Heart left ventricle (tissue), 16 donors: Measurements from ENCODE around the gene RIPK1. TPM values are rescaled to one million over a fixed set of nuclear protein-coding genes. Genes with fewer than 3 reads are reported as not detected.

Experiments used
- ATAC-seq, 4 donors: fragments of 200-7000 bp; cut with Tn5 transposase; one replicate each; pipeline ENCODE4 v1.9.1; 2020 to 2022; ENCODE audit warnings: moderate library complexity in 4 of 4, mild to moderate bottlenecking in 3 of 4, moderate number of reproducible peaks in 1 of 4
- DNase-seq, 5 donors: peaks; one replicate each; pipeline ENCODE4 v3.0.0-alpha.2; 2020
- H3K27ac ChIP-seq, 12 donors: fragments of 200-600 bp; sonication (generic) in 4 of 12; one replicate each; pipeline versions ENCODE4 v1.5.0 to v1.8.0; 2016 to 2022; ENCODE audit warnings: mild to moderate bottlenecking in 2 of 12
- H3K27me3 ChIP-seq, 9 donors: fragments of 200-600 bp; sonication (generic) in 2 of 9; one replicate each; pipeline versions ENCODE4 v1.5.1 to v1.8.0; 2016 to 2022; ENCODE audit warnings: mild to moderate bottlenecking in 3 of 9
- H3K36me3 ChIP-seq, 9 donors: fragments of 200-600 bp; sonication (generic) in 2 of 9; one replicate each; pipeline versions ENCODE4 v1.5.0 to v1.8.0; 2018 to 2022; ENCODE audit warnings: mild to moderate bottlenecking in 2 of 9
- H3K4me1 ChIP-seq, 12 donors: fragments of 200-600 bp; sonication (generic) in 4 of 12; one replicate each; pipeline versions ENCODE4 v1.5.0 to v1.8.0; 2016 to 2022; ENCODE audit warnings: mild to moderate bottlenecking in 3 of 12
- H3K4me3 ChIP-seq, 12 donors: fragments of 200-600 bp; sonication (generic) in 4 of 12; one replicate each; pipeline versions ENCODE4 v1.5.0 to v1.8.0; 2017 to 2022; ENCODE audit warnings: mild to moderate bottlenecking in 9 of 12, moderate library complexity in 4 of 12
- H3K9me3 ChIP-seq, 12 donors: fragments of 200-600 bp; sonication (generic) in 4 of 12; one replicate each; pipeline versions ENCODE4 v1.5.0 to v1.8.0; 2016 to 2022; ENCODE audit warnings: mild to moderate bottlenecking in 1 of 12
- POLR2A ChIP-seq, 2 donors: fragments of 450-650 bp; IDR thresholded peaks; one replicate each; pipeline ENCODE4 v1.6.1; 2017; ENCODE audit warnings: antibody characterized with exemption in 2 of 2, mild to moderate bottlenecking in 2 of 2, moderate library complexity in 2 of 2
- WGBS, 4 donors: extraction: QIAGEN DNeasy Blood & Tissue Kit in 2 of 4; methylation state at CpG; one replicate each; pipeline versions ENCODE4 v1.1.5 to v1.1.7; 2013 to 2018; 5-methylcytosine and 5-hydroxymethylcytosine counted together
- intact Hi-C, 10 donors: fragments of 100-400 bp; cut with DNase I; formaldehyde crosslinking; loops; one replicate each; pipeline versions ENCODE4 v1.11.1 to v1.14.2; 2022
- polyA plus RNA-seq, 2 donors: library from polyadenylated mRNA; stranded (reverse); fragments of 200-250 nt; gene quantifications; one replicate each; pipeline ENCODE4 v1.2.3, GENCODE V29; 2013
- total RNA-seq, 9 donors: library from RNA; depleted of rRNA in 2 of 9; stranded (reverse); fragments of >200 nt in 2 of 9; fragmentation: NEBNext Ultra II Directional in 3 of 9; extraction: Animal tissue kit (Norgen Biotek cat#: 25700) in 3 of 9; gene quantifications; one replicate each; pipeline versions ENCODE4 v1.1.0 to v1.2.4, GENCODE V29; 2016 to 2023
- TF ChIP-seq, protein P1 (sequence below), 12 donors: fragments of 200-600 bp; sonication (generic) in 4 of 12; IDR thresholded peaks; one replicate each; pipeline versions ENCODE4 v1.5.0 to v1.8.0; 2018 to 2022; ENCODE audit warnings: antibody characterized with exemption in 12 of 12, mild to moderate bottlenecking in 5 of 12
- donor health status: ischemic (EF 13 %, LVEDD 7.1; RV severe dilation, severe dysfunction).
- donor health status: healthy with polysubstance abuse.
- donor health status: DM: no; HTN: yes; CAD: no.
- donor health status: DM: no; HTN: no; CAD: no.
- donor health status: ischemic (EF 25% LVEDD 6.9; RV normal size, moderate dysfunction).
- donor health status: ischemic (EF 25% LVEDD 5.7; RV mildly dilated, moderate dysfunction).
- donor health status: healthy.
- donor health status: DM: yes; HTN: yes; CAD: no.
- donor health status: ischemic (EF 35%, LVEDD 5.7; RV mildly dilated, moderate dysfunction).
- donor health status: nonischemic (EF 11% LVEDD 7.7; RV severe dilation, severe dysfunction).
- donor health status: DM: yes; HTN: yes; CAD: no.
- donor health status: PGD.
- donor health status: ischemic (EF 29% LVEDD 5.4; RV normal size, mild dysfunction).
- donor health status: nonischemic (EF 23%, LVEDD 6.1; RV moderate dilation, normal function).

The RIPK1 gene
- total and polyA plus RNA-seq, 11 donors: 5.3 to 16.3 (median 7.1) TPM

DNA sequence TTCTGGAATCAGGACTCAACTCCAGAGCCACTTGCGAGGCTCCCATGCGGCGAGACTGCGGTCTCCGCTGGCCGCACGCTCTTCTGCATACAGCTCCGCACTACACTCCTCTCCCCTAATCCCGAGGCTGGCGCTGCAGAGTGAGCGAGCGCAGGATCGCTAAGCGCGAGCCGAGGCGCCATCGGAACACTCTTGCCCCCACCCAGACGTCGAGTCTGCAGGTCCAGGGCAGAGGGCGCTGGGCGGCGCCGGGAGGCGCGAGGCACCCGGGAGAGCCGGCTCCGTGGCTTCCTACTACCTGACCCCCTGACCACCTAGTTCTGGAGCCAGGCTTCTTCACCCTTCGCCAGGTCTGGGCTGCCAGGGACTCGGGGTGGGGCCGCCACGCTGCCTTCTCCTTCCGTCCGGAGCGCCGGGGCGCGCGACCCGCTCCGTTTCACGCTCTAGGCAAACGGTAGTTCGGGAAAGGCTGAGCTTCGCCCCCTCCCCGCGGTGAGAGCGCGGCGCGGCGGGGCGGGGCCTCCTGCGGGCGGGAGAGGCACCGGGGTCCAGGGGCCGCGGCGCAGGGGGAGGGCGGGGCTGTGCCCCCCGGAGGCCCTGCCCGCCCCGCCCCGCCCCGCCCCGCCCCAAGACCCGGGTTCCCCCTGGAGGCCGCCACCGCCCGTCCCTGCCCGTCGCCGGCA, 94.4 kb downstream of the RIPK1 start:
- no peaks in the 10 kb centered on the region for H3K27me3 ChIP-seq
- H3K4me1 ChIP-seq: peaks cover 0 to 49% (median 11%) of the 10 kb centered on the region in 12 donors
- peak overlapping the region; percentile 74 to 97 (median 90) for H3K27ac ChIP-seq
- H3K9me3 ChIP-seq: no peaks in the 10 kb centered on the region
- 0 to 1% (median 1%) methylated on average over 30 to 74 of the region's 74 CpGs for WGBS, 4 donors
- H3K36me3 ChIP-seq: no peaks in the 10 kb centered on the region
- intact Hi-C loops: loop anchor here in 6 of 10 donors (2.0 to 10.0 kb wide), 4 partner anchors 35 to 92 kb away; partner anchors contain the start of gene PSMG4 (in 3 of the 6)
- peak in 1 of 2 donors; percentile 62 for TF ChIP-seq POLR2A (IDR thresholded peaks at IDR 0.05)
- TF ChIP-seq, protein P1, sequence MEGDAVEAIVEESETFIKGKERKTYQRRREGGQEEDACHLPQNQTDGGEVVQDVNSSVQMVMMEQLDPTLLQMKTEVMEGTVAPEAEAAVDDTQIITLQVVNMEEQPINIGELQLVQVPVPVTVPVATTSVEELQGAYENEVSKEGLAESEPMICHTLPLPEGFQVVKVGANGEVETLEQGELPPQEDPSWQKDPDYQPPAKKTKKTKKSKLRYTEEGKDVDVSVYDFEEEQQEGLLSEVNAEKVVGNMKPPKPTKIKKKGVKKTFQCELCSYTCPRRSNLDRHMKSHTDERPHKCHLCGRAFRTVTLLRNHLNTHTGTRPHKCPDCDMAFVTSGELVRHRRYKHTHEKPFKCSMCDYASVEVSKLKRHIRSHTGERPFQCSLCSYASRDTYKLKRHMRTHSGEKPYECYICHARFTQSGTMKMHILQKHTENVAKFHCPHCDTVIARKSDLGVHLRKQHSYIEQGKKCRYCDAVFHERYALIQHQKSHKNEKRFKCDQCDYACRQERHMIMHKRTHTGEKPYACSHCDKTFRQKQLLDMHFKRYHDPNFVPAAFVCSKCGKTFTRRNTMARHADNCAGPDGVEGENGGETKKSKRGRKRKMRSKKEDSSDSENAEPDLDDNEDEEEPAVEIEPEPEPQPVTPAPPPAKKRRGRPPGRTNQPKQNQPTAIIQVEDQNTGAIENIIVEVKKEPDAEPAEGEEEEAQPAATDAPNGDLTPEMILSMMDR (IDR thresholded peaks at IDR 0.05): peak in 5 of 12 donors; percentile 19 to 37 (median 24)
- ATAC-seq (peak; percentile 51 to 85 (median 82)), DNase-seq (peak; percentile 67 to 86 (median 78))
- H3K4me3 ChIP-seq: peak overlapping the region; percentile 14 to 88 (median 76)

DNA sequence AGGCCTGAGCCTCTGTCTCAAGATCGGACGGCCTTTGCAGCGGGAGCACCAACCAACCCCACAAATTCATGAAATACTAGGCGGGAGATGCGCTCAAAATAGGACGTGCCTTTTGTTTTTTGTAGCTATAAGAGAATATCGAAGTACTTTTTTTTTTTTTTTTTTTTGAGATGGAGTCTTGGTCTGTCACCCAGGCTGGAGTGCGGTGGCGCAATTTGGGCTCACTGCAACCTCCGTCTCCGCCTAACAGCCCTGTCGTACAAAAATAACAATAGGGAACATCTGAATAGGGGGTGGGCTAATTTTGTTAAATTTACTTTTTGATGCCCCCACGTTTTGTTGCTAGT, 94.9 kb downstream of the RIPK1 start:
- no peak for ATAC-seq
- peak overlapping the region in 10 of 12 donors; percentile 59 to 88 (median 79) for H3K4me3 ChIP-seq
- H3K27ac ChIP-seq: peak overlapping the region in 11 of 12 donors; percentile 74 to 97 (median 90)
- no peaks in the 10 kb centered on the region for H3K36me3 ChIP-seq
- intact Hi-C loops: loop anchor here in 6 of 10 donors (2.0 to 10.0 kb wide), 4 partner anchors 36 to 92 kb away; partner anchors contain the start of gene PSMG4 (in 3 of the 6)
- TF ChIP-seq, protein P1 (IDR thresholded peaks at IDR 0.05): no peak
- no peak for TF ChIP-seq POLR2A (IDR thresholded peaks at IDR 0.05)
- 17 to 27% (median 24%) methylated on average over 13 of the region's 13 CpGs for WGBS, 4 donors
- peaks cover 0 to 48% (median 9%) of the 10 kb centered on the region in 12 donors for H3K4me1 ChIP-seq
- H3K9me3 ChIP-seq: no peaks in the 10 kb centered on the region
- no peak for DNase-seq
- H3K27me3 ChIP-seq: no peaks in the 10 kb centered on the region

DNA sequence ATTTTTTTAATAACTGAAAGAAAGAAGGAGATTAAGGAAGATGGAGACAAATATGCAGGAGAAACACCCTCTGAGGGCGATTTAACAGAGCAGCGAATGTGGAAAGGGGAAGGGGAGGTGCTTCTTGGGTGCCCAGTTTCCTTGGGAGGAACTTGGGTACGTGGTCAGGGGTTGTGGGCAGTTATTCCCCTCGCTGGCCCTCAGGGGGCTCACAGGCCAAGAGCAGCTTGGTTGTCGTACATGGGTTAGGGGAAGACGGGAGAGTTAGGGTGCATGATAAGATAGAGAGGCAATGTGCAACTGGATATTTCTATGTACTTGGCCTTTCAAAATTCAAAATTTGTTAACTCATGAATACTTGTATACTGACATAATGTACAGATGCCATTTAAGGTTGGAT, 96.1 kb downstream of the RIPK1 start:
- Histone ChIP-seq H3K27me3 (no peaks in the 10 kb centered on the region), H3K4me1 (peaks cover 0 to 42% (median 8%) of the 10 kb centered on the region in 12 donors), H3K36me3 (no peaks in the 10 kb centered on the region), H3K27ac (peak overlapping the region in 2 of 12 donors; percentile 63 to 81), H3K4me3 (no peak overlapping the region), H3K9me3 (no peaks in the 10 kb centered on the region)
- DNase-seq (no peak), ATAC-seq (no peak)
- intact Hi-C loops: loop anchor here in 5 of 10 donors (5.0 to 10.0 kb wide), 3 partner anchors 37 to 90 kb away; partner anchors contain the start of gene PSMG4 (in 3 of the 5)
- TF ChIP-seq, protein P1 (IDR thresholded peaks at IDR 0.05): no peak
- no peak for TF ChIP-seq POLR2A (IDR thresholded peaks at IDR 0.05)
- WGBS, 4 donors: 93 to 95% (median 93%) methylated on average over 6 of the region's 6 CpGs

Other genes with a start within 250 kb of the RIPK1 start
- 10 to 100 TPM; 15.6 to 55.6 (median 23.0) TPM for gene SERPINB1, start 226.6 kb upstream of the RIPK1 start, total RNA-seq
- gene SERPINB1, start 226.6 kb upstream of the RIPK1 start, polyA plus RNA-seq: 10 to 100 TPM; 15.4 to 20.4 TPM
- 10 to 100 TPM in 1 of 9 donors, 1 to 10 TPM in 8; 2.1 to 16.7 (median 5.4) TPM for gene SERPINB9, start 165.2 kb upstream of the RIPK1 start, total RNA-seq
- 1 to 10 TPM; 2.1 to 2.7 TPM for gene SERPINB9, start 165.2 kb upstream of the RIPK1 start, polyA plus RNA-seq
- gene SERPINB6, start 96.9 kb upstream of the RIPK1 start, total RNA-seq: 100 to 1,000 TPM; 168 to 246 (median 188) TPM
- 100 to 1,000 TPM; 146 to 157 TPM for gene SERPINB6, start 96.9 kb upstream of the RIPK1 start, polyA plus RNA-seq
- gene NQO2, start 68.6 kb upstream of the RIPK1 start, total RNA-seq: 10 to 100 TPM; 37.0 to 76.0 (median 62.8) TPM
- 10 to 100 TPM; 40.8 to 85.4 TPM for gene NQO2, start 68.6 kb upstream of the RIPK1 start, polyA plus RNA-seq
- 10 to 100 TPM; 11.5 to 38.2 (median 17.2) TPM for gene BPHL, start 50.2 kb downstream of the RIPK1 start, total RNA-seq
- 10 to 100 TPM in 1 of 2 donors, 1 to 10 TPM in 1; 4.8 to 13.3 TPM for gene BPHL, start 50.2 kb downstream of the RIPK1 start, polyA plus RNA-seq
- gene TUBB2A, start 89.0 kb downstream of the RIPK1 start, total RNA-seq: 10 to 100 TPM; 12.7 to 61.7 (median 26.0) TPM
- 10 to 100 TPM; 14.3 to 58.1 TPM for gene TUBB2A, start 89.0 kb downstream of the RIPK1 start, polyA plus RNA-seq
- gene TUBB2B, start 159.2 kb downstream of the RIPK1 start, total RNA-seq: 1 to 10 TPM in 8 of 9 donors, under 1 TPM in 1; 0.90 to 3.4 (median 1.5) TPM
- gene TUBB2B, start 159.2 kb downstream of the RIPK1 start, polyA plus RNA-seq: 1 to 10 TPM; 1.1 to 2.8 TPM
- 10 to 100 TPM in 4 of 9 donors, 1 to 10 TPM in 5; 6.2 to 12.6 (median 9.7) TPM for gene PSMG4, start 190.5 kb downstream of the RIPK1 start, total RNA-seq
- gene PSMG4, start 190.5 kb downstream of the RIPK1 start, polyA plus RNA-seq: 10 to 100 TPM in 1 of 2 donors, 1 to 10 TPM in 1; 8.7 to 21.7 TPM